DMS153 (cell line): ENCODE measurements around the gene GID4.

ENCODE experiments used
- DNase-seq: peaks from one replicate; lab custom pipeline; 2025; lab: John Stamatoyannopoulos, UW

GID4 gene

GRCh38 chr17:18101828-18102227, 62.6 kb downstream of the GID4 start:
- no peak for DNase-seq

GRCh38 chr17:18102640-18103039, 63.4 kb downstream of the GID4 start:
- no peak for DNase-seq

- no peak for DNase-seq
These were observed 65.8 kb downstream of the GID4 start for GRCh38 chr17:18105027-18105426.

- no peak for DNase-seq
These were observed 66.4 kb downstream of the GID4 start for GRCh38 chr17:18105595-18105994.

- DNase-seq: no peak
These were observed 67.0 kb downstream of the GID4 start for GRCh38 chr17:18106211-18106610.

GRCh38 chr17:18107061-18107790, 68.0 kb downstream of the GID4 start:
- DNase-seq: no peak

- no peak for DNase-seq
These were observed 68.8 kb downstream of the GID4 start for GRCh38 chr17:18107971-18108370.

GRCh38 chr17:18108401-18109312, 69.4 kb downstream of the GID4 start, which contains the start of gene MYO15A:
Gene MYO15A, plus strand, starts transcription at chr17:18108756. Its CDS starts 10,045 bp downstream, at chr17:18118801.
- DNase-seq: no peak

GRCh38 chr17:18109935-18110485, 70.8 kb downstream of the GID4 start:
- no peak for DNase-seq

GRCh38 chr17:18110636-18111145, 71.5 kb downstream of the GID4 start:
- DNase-seq: no peak

GRCh38 chr17:18111330-18111971, 72.2 kb downstream of the GID4 start:
- DNase-seq: no peak

GRCh38 chr17:18115517-18115916, 76.3 kb downstream of the GID4 start:
- DNase-seq: no peak

- no peak for DNase-seq
These were observed 76.9 kb downstream of the GID4 start for GRCh38 chr17:18116078-18116477.

- no peak for DNase-seq
These were observed 78.3 kb downstream of the GID4 start for GRCh38 chr17:18117533-18117932.
